ENCODE measurements around the gene IFT122. TPM values are rescaled to one million over a fixed set of nuclear protein-coding genes. Genes with fewer than 3 reads are reported as not detected.

Gene IFT122
- total and polyA plus RNA-seq, 2 of the 4 experiments (the other 2 are of a cell fraction), result 16.8 to 28.0 TPM

DNA sequence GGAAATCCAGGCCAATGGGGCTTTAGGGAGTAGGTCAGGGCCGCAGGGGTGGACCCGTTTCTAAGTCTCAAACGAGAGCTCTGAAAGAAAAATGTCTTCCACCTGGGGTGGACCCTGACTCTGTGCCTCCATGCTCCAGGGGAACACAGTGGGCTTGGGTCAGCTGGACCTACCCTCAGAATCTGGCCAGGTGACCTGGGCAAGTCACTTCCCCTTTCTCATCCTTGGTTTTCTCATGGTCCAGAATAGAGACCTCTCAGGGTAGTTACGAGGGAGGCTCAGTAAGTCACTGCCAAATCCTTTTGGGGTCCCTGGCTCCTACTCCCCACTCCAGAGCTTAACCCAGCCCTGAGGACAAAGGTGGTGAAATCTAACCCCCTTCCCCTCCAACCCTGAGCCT, 37.4 kb upstream of the IFT122 start:
- H3K27ac ChIP-seq (ENCODE audit: insufficient read depth, low read length), result no peak overlapping the region
- H3K23ac ChIP-seq (ENCODE audit: low read depth, low read length), result no peak overlapping the region
- H2AK9ac ChIP-seq (replicated peaks; ENCODE audit: low read depth, low read length, poor library complexity), result no peak overlapping the region
- no peak overlapping the region for H3K4me3 ChIP-seq (ENCODE audit: insufficient read depth, low read depth, low read length)
- no TSS peak for BruUV-seq (replicated peaks)
- no peak overlapping the region for H2AK5ac ChIP-seq (ENCODE audit: low read depth, low read length)
- no peak overlapping the region for H3K9ac ChIP-seq (ENCODE audit: low read depth, low read length)
- H2BK15ac ChIP-seq (ENCODE audit: low read depth, low read length), result no peak overlapping the region
- H3K79me1 ChIP-seq (ENCODE audit: low read depth in 1 of 2, low read length in 2 of 2), result peaks cover under 1 to 15% of the 10 kb centered on the region in 2 experiments; a peak in 3 of 4 replicates
- no peak overlapping the region for H2BK120ac ChIP-seq (ENCODE audit: low read depth, low read length)
- no peak overlapping the region for H2AFZ ChIP-seq (replicated peaks; ENCODE audit: low read length, poor library complexity)
- no peak overlapping the region for H3K14ac ChIP-seq (replicated peaks; ENCODE audit: low read depth, low read length)
- no peak overlapping the region for H3K18ac ChIP-seq (ENCODE audit: low read depth, low read length)
- no peak for DNase-seq
- no peaks in the 10 kb centered on the region for H3K9me3 ChIP-seq (ENCODE audit: control insufficient read depth, insufficient read depth, low read length)
- ChIA-PET CTCF (no interaction called here), POLR2A (ENCODE audit: unreplicated experiment) (no interaction called here)
- no peak overlapping the region for H3K56ac ChIP-seq (ENCODE audit: extremely low read depth, insufficient read depth, low read length)
- WGBS, 2 experiments (ENCODE audit: extremely low coverage in 2 of 2, insufficient read length in 1 of 2), result 60% methylated on average over 1 of the region's 4 CpGs; no CpG with 5 or more reads in 1 of the 2 experiments
- TF ChIP-seq MAZ (IDR thresholded peaks at IDR 0.05; ENCODE audit: borderline replicate concordance, low read depth, low read length) (no peak), SMC3 (IDR thresholded peaks at IDR 0.05; ENCODE audit: low read depth, low read length) (no peak), CEBPB (IDR thresholded peaks at IDR 0.05; ENCODE audit: low read depth, low read length) (no peak), USF2 (IDR thresholded peaks at IDR 0.05; ENCODE audit: low read depth, low read length) (no peak), MXI1 (IDR thresholded peaks at IDR 0.05; ENCODE audit: borderline replicate concordance, low read depth, low read length) (no peak), NFE2L2 (IDR thresholded peaks at IDR 0.05; ENCODE audit: low read depth, low read length) (no peak), MAFK (IDR thresholded peaks at IDR 0.05; ENCODE audit: low read depth, low read length) (no peak)
- peaks cover under 1% of the 10 kb centered on the region; the same call in 1 of the 2 replicates for H3K9me1 ChIP-seq (ENCODE audit: insufficient read depth, low read length)
- no peaks in the 10 kb centered on the region for H3K27me3 ChIP-seq (ENCODE audit: control insufficient read depth, insufficient read depth, low read length)
- intact Hi-C loops (cut with micrococcal nuclease), result no loop called here
- dilution Hi-C loops (cut with HindIII; ENCODE audit: low sequenced_read_pairs, unreplicated experiment), result no loop called here
- in situ Hi-C loops (cut with MboI; ENCODE audit: low sequenced_read_pairs), result no loop called here
- H3K4me1 ChIP-seq (ENCODE audit: control insufficient read depth, insufficient read depth, low read length), result peaks cover 1% of the 10 kb centered on the region; the same call in 1 of the 2 replicates
- H2BK20ac ChIP-seq (ENCODE audit: low read depth, low read length), result no peak overlapping the region
- H3K4me2 ChIP-seq (ENCODE audit: low read depth, low read length), result no peak overlapping the region
- H2BK5ac ChIP-seq (ENCODE audit: low read depth, low read length, poor library complexity, severe bottlenecking), result no peak overlapping the region
- peaks cover 7% of the 10 kb centered on the region; the same call in 1 of the 2 replicates for H4K20me1 ChIP-seq (ENCODE audit: insufficient read depth, low read length)
- H4K91ac ChIP-seq (ENCODE audit: insufficient read depth, low read depth, low read length), result no peak overlapping the region
- no peaks in the 10 kb centered on the region for H3K36me3 ChIP-seq (ENCODE audit: control insufficient read depth, insufficient read depth, low read length)
- no peak for ATAC-seq (ENCODE audit: low read depth)
- no peak overlapping the region for H4K8ac ChIP-seq (ENCODE audit: low read depth in 2 of 2, low read length in 2 of 2)
- H4K5ac ChIP-seq (ENCODE audit: low read depth, low read length), result no peak overlapping the region
- no peak overlapping the region for H3K4ac ChIP-seq (ENCODE audit: low read depth, low read length)

Data from IMR-90 (cell line).